SW480 (cell line): ENCODE data around the gene TMEM213.
A peak's percentile ranks its signal among the peaks of the same experiment; 100 is the strongest.

ENCODE experiments used
- DNase-seq: peaks from one replicate; pipeline ENCODE4 v3.0.0-alpha.2; 2016; ENCODE audit warnings: low spot score

The TMEM213 gene

GRCh38 chr7:138797715-138798320 is at the start of gene TMEM213, which contains the start of gene ATP6V0A4:
Gene TMEM213, plus strand, starts transcription at chr7:138797994. Its CDS starts 111 bp downstream, at chr7:138798105.
Gene ATP6V0A4, minus strand, starts transcription at chr7:138798196. Its CDS starts 26,949 bp downstream, at chr7:138771247.
- DNase-seq: no peak

- DNase-seq: no peak
Measured at GRCh38 chr7:138748666-138749065, 49.1 kb upstream of the TMEM213 start.

- DNase-seq: no peak
Measured at GRCh38 chr7:138749960-138750359, 47.8 kb upstream of the TMEM213 start.

- DNase-seq: no peak
Measured at GRCh38 chr7:138750473-138750872, 47.3 kb upstream of the TMEM213 start.

GRCh38 chr7:138750901-138751464 is 46.8 kb upstream of the TMEM213 start:
- no peak for DNase-seq

GRCh38 chr7:138752518-138753149 is 45.2 kb upstream of the TMEM213 start:
- DNase-seq: peak; percentile 100

- DNase-seq: peak; percentile 82
Measured at GRCh38 chr7:138753150-138753518, 44.7 kb upstream of the TMEM213 start.

- no peak for DNase-seq
Measured at GRCh38 chr7:138753610-138754009, 44.2 kb upstream of the TMEM213 start.

- peak; percentile 28 for DNase-seq
Measured at GRCh38 chr7:138755331-138755747, 42.5 kb upstream of the TMEM213 start.

- no peak for DNase-seq
Measured at GRCh38 chr7:138755842-138756590, 41.8 kb upstream of the TMEM213 start.

GRCh38 chr7:138756591-138757242 is 41.1 kb upstream of the TMEM213 start:
- DNase-seq: peak; percentile 21

- DNase-seq: no peak
Measured at GRCh38 chr7:138768241-138768640, 29.6 kb upstream of the TMEM213 start.

GRCh38 chr7:138770904-138771303 is 26.9 kb upstream of the TMEM213 start:
- DNase-seq: no peak

GRCh38 chr7:138773176-138773575 is 24.6 kb upstream of the TMEM213 start:
- no peak for DNase-seq

- DNase-seq: no peak
Measured at GRCh38 chr7:138773817-138774216, 24.0 kb upstream of the TMEM213 start.

- no peak for DNase-seq
Measured at GRCh38 chr7:138776166-138776833, 21.5 kb upstream of the TMEM213 start.

- DNase-seq: no peak
Measured at GRCh38 chr7:138781004-138781403, 16.8 kb upstream of the TMEM213 start.

- DNase-seq: no peak
Measured at GRCh38 chr7:138784692-138785091, 13.1 kb upstream of the TMEM213 start.

GRCh38 chr7:138785587-138786437 is 12.0 kb upstream of the TMEM213 start:
- DNase-seq: peak; percentile 15

GRCh38 chr7:138796038-138796615 is 1.7 kb upstream of the TMEM213 start:
- DNase-seq: no peak
